PC-3 (cell line): ENCODE data around the gene CST4. TPM values are rescaled to one million over a fixed set of nuclear protein-coding genes. Genes with fewer than 3 reads are reported as not detected.

Experiments used
- ATAC-seq: fragments of 200-7000 bp; cut with Tn5 transposase; 2 replicates; pipeline ENCODE4 v1.9.1; 2020; ENCODE audit warnings: mild to moderate bottlenecking, moderate library complexity
- BruUV-seq: library from RNA; stranded (reverse); fragments of 400-500 nt; replicated peaks from 2 replicates; lab custom pipeline; 2021; lab: Mats Ljungman, UMichigan
- CTCF ChIA-PET: fragments of 300-600 bp; sonication (Branson Sonifier 250); formaldehyde crosslinking; loops from one replicate; lab custom pipeline; 2022; ENCODE audit warnings: antibody characterized with exemption; lab: Charles Lee
- POLR2A ChIA-PET: fragments of 300-600 bp; sonication (Branson Sonifier 250); formaldehyde crosslinking; loops from one replicate; lab custom pipeline; 2022; ENCODE audit warnings: antibody characterized with exemption; ENCODE audit not compliant: unreplicated experiment; lab: Charles Lee
- DNase-seq: peaks from one replicate; pipeline ENCODE4 v3.0.0-alpha.2; 2015
- H2AFZ ChIP-seq: fragments of 300-600 bp; sonication (generic); 2 replicates; pipeline ENCODE4 v1.6.0; 2016; ENCODE audit warnings: antibody characterized with exemption, low read length
- H3F3A ChIP-seq: fragments of 300-600 bp; sonication (generic); one replicate; pipeline ENCODE4 v1.6.0; 2017; ENCODE audit warnings: antibody characterized with exemption, low read length, control low read depth, mild to moderate bottlenecking; ENCODE audit not compliant: unreplicated experiment
- H3K27ac ChIP-seq: fragments of 300-600 bp; sonication (generic); 2 replicates; pipeline ENCODE4 v1.5.1; 2016; ENCODE audit warnings: mild to moderate bottlenecking, low read length
- H3K27me3 ChIP-seq: fragments of 300-600 bp; sonication (generic); 2 replicates; pipeline ENCODE4 v1.6.1; 2016; ENCODE audit warnings: low read length, mixed read lengths
- H3K36me3 ChIP-seq: fragments of 300-600 bp; sonication (generic); 2 replicates; pipeline ENCODE4 v1.6.1; 2016; ENCODE audit warnings: low read depth, mixed run types, low read length, mixed read lengths
- H3K4me1 ChIP-seq: fragments of 300-600 bp; sonication (generic); 2 replicates; pipeline ENCODE4 v1.5.1; 2016; ENCODE audit warnings: low read length; ENCODE audit not compliant: insufficient read depth
- H3K4me2 ChIP-seq: fragments of 300-600 bp; sonication (generic); 2 replicates; pipeline ENCODE4 v1.6.0; 2016; ENCODE audit warnings: low read length
- H3K4me3 ChIP-seq: fragments of 300-600 bp; sonication (generic); 2 replicates; pipeline ENCODE4 v1.5.1; 2016; ENCODE audit warnings: mild to moderate bottlenecking, low read length, mixed read lengths
- H3K79me2 ChIP-seq: fragments of 300-600 bp; sonication (generic); 2 replicates; pipeline ENCODE4 v1.6.1; 2017; ENCODE audit warnings: low read length, mixed read lengths
- H3K9ac ChIP-seq: fragments of 300-600 bp; sonication (generic); 2 replicates; pipeline ENCODE4 v1.6.0; 2016; ENCODE audit warnings: mild to moderate bottlenecking, low read length
- H3K9me2 ChIP-seq: fragments of 300-600 bp; sonication (generic); replicated peaks from 2 replicates; pipeline ENCODE4 v1.6.1; 2016; ENCODE audit warnings: mixed run types, low read length, mixed read lengths
- H3K9me3 ChIP-seq: fragments of 300-600 bp; sonication (generic); 2 replicates; pipeline ENCODE4 v1.6.1; 2016; ENCODE audit warnings: low read length, mixed read lengths
- H4K20me1 ChIP-seq: fragments of 300-600 bp; sonication (generic); 2 replicates; pipeline ENCODE4 v1.6.1; 2016; ENCODE audit warnings: low read length, mixed read lengths
- EZH2 ChIP-seq: fragments of 300-600 bp; sonication (generic); IDR thresholded peaks from one replicate; pipeline ENCODE4 v1.6.1; 2017; ENCODE audit warnings: antibody characterized with exemption, mild to moderate bottlenecking, low read length; ENCODE audit not compliant: unreplicated experiment
- EZH2phosphoT487 ChIP-seq: fragments of 300-600 bp; sonication (generic); IDR thresholded peaks from 2 replicates; pipeline ENCODE4 v1.6.1; 2018; ENCODE audit warnings: mild to moderate bottlenecking, antibody characterized with exemption, low read length, borderline replicate concordance
- intact Hi-C: fragments of 100-400 bp; cut with micrococcal nuclease; formaldehyde crosslinking; loops from 2 replicates; pipeline ENCODE4 v1.9.0; 2023
- total RNA-seq: library from RNA; depleted of rRNA; stranded (reverse); fragments of >200 nt; gene quantifications from 2 replicates; pipeline ENCODE4 v1.2.3, GENCODE V29; 2014
- TF ChIP-seq, protein P1 (sequence below): fragments of 300-600 bp; sonication (generic); conservative IDR thresholded peaks from 2 replicates; pipeline ENCODE4 v1.5.1; 2017; ENCODE audit warnings: antibody characterized with exemption, low read depth, mild to moderate bottlenecking, low read length

The CST4 gene
- total RNA-seq, 1 experiment from 2014 or later: 0.98 TPM

DNA sequence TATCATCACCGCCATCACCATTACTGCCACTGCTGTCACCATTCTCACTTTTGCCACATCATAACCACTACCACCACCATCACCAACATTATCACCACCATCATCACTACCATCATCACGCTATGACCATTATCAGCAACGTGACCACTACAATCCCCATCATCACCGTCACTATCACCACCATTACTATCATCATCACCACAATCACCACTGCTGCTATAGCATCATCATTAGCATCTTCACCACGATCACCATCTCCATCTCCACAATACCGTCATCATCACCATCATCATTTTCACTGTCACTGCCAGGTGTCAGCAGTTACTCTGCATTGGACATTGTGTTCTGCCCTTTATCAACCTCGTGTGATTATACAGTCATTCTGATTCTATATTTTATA, 19.0 kb downstream of the CST4 start:
- no peak for TF ChIP-seq EZH2
- no peak for TF ChIP-seq EZH2phosphoT487
- TF ChIP-seq, protein P1, sequence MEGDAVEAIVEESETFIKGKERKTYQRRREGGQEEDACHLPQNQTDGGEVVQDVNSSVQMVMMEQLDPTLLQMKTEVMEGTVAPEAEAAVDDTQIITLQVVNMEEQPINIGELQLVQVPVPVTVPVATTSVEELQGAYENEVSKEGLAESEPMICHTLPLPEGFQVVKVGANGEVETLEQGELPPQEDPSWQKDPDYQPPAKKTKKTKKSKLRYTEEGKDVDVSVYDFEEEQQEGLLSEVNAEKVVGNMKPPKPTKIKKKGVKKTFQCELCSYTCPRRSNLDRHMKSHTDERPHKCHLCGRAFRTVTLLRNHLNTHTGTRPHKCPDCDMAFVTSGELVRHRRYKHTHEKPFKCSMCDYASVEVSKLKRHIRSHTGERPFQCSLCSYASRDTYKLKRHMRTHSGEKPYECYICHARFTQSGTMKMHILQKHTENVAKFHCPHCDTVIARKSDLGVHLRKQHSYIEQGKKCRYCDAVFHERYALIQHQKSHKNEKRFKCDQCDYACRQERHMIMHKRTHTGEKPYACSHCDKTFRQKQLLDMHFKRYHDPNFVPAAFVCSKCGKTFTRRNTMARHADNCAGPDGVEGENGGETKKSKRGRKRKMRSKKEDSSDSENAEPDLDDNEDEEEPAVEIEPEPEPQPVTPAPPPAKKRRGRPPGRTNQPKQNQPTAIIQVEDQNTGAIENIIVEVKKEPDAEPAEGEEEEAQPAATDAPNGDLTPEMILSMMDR: no peak
- H3K27me3 ChIP-seq: 0 out of 2 replicates have a peak, but pooled peaks cover 4% of the 10 kb centered on the region
- no peak for DNase-seq
- no peaks in the 10 kb centered on the region for H3K36me3 ChIP-seq
- no peak overlapping the region for H3K4me3 ChIP-seq
- no peak overlapping the region for H3K4me2 ChIP-seq
- H3K9ac ChIP-seq: no peak overlapping the region
- intact Hi-C loops: loop anchor here (2.0 kb wide), 1 partner anchor 327 kb away; no protein-coding TSS in a partner anchor
- no peaks in the 10 kb centered on the region for H3K4me1 ChIP-seq
- CTCF ChIA-PET: no interaction called here
- no peaks in the 10 kb centered on the region for H3K79me2 ChIP-seq
- H3K27ac ChIP-seq: no peak overlapping the region
- H3F3A ChIP-seq: no peaks in the 10 kb centered on the region
- H2AFZ ChIP-seq: no peak overlapping the region
- H4K20me1 ChIP-seq: no peaks in the 10 kb centered on the region
- POLR2A ChIA-PET: no interaction called here
- H3K9me3 ChIP-seq: no peaks in the 10 kb centered on the region
- BruUV-seq: no TSS peak
- no peak for ATAC-seq
- H3K9me2 ChIP-seq: no peaks in the 10 kb centered on the region

DNA sequence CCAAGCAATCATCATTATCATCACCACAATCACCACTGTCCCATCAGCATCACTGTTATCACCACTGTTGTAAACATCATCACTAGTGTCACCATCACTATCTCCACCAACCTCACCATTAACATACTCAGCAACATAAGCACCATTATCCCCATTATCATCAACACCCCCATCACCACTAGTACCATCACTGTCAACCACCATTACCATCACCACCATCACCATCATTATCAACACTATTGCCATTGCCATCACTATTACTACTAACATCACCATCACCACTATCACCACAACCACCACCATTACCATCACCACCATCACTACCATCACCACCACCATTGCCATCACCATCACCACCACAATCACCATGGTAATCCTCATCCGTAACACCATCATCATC, 19.5 kb downstream of the CST4 start:
- Histone ChIP-seq H3K9me3 (no peaks in the 10 kb centered on the region), H3K4me1 (no peaks in the 10 kb centered on the region), H3K4me2 (no peak overlapping the region), H3K27ac (no peak overlapping the region), H3K27me3 (0 out of 2 replicates have a peak, but pooled peaks cover 4% of the 10 kb centered on the region), H3K9me2 (no peaks in the 10 kb centered on the region), H4K20me1 (no peaks in the 10 kb centered on the region), H2AFZ (no peak overlapping the region), H3K36me3 (no peaks in the 10 kb centered on the region), H3K79me2 (no peaks in the 10 kb centered on the region), H3F3A (no peaks in the 10 kb centered on the region), H3K9ac (no peak overlapping the region), H3K4me3 (no peak overlapping the region)
- TF ChIP-seq EZH2phosphoT487: no peak
- no peak for TF ChIP-seq EZH2
- TF ChIP-seq, protein P1: no peak
- intact Hi-C loops: loop anchor here (2.0 kb wide), 1 partner anchor 327 kb away; no protein-coding TSS in a partner anchor
- no TSS peak for BruUV-seq
- ATAC-seq (no peak), DNase-seq (no peak)
- POLR2A ChIA-PET: no interaction called here
- CTCF ChIA-PET: no interaction called here

DNA sequence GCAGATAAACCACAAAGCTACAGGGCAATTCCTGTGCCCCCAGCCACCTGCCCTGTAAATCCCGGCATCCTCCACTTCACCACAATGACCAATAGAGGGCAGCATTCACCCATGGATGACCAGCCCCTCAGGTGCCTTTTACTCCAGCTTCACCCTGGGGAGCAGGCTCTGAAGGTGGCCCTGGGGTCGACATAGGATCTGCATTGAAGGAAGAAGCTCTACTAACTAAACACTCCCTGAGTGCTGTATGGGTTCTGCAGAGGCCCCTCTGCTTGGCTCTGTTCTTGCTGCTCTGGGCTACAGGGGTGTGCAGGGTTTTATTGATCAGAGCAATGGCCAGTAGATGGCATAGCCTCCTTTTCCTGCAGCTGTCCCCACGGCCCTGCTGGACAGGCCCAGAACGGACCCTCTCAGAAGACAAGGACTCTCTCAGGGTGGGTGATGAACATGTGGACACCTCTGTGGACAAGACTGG, 20.3 kb downstream of the CST4 start:
- Histone ChIP-seq H3F3A (no peaks in the 10 kb centered on the region), H2AFZ (no peak overlapping the region), H3K4me3 (no peak overlapping the region), H3K4me1 (no peaks in the 10 kb centered on the region), H3K27me3 (0 out of 2 replicates have a peak, but pooled peaks cover 4% of the 10 kb centered on the region), H3K27ac (no peak overlapping the region), H3K36me3 (no peaks in the 10 kb centered on the region), H4K20me1 (no peaks in the 10 kb centered on the region), H3K79me2 (no peaks in the 10 kb centered on the region), H3K9me3 (no peaks in the 10 kb centered on the region), H3K9me2 (no peaks in the 10 kb centered on the region), H3K4me2 (no peak overlapping the region), H3K9ac (no peak overlapping the region)
- no peak for TF ChIP-seq EZH2phosphoT487
- TF ChIP-seq, protein P1: peak; percentile 94
- ATAC-seq (peak; percentile 92), DNase-seq (peak; percentile 83)
- ChIA-PET POLR2A (interaction anchor here (0.5 kb wide), 1 partner anchor 22 kb away, joined by 3 read pairs; no protein-coding TSS in a partner anchor), CTCF (no interaction called here)
- BruUV-seq: no TSS peak
- intact Hi-C loops: loop anchor here (2.0 kb wide), 1 partner anchor 328 kb away; no protein-coding TSS in a partner anchor
